GM12875 (cell line): ENCODE results near the gene PTPRM.

ENCODE experiments used
- H3K4me3 ChIP-seq: one replicate; pipeline ENCODE4 v1.5.1; 2011; ENCODE audit warnings: low read depth, low read length, control low read depth
- TF ChIP-seq, protein P1 (sequence below): IDR thresholded peaks from 2 replicates; pipeline ENCODE4 v1.5.1; 2011; ENCODE audit warnings: low read depth, mild to moderate bottlenecking, control low read depth, inconsistent platforms, low read length, moderate library complexity, borderline replicate concordance; ENCODE audit not compliant: insufficient read depth

The PTPRM gene

DNA sequence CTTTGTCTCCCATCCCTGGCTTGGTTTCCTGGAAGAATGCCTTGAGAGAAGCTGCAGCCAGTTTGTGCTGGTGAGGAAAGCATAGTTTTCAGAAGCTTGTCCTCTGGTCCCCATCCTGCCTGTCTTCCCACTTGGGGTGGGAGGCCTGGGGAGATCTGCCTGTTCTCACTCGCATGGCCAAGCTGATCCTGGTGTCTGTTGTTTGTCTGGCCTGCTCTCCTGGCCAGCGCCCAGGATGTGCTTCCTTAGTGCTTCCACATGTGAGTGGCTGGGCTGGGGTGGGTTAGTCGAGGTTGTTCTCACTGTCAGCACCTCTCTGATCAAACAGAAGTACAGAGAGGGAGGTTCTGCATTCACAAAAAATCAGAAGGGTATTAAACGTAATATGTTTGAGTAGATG lies 49.5 kb downstream of the PTPRM start:
- no peak overlapping the region for H3K4me3 ChIP-seq
- TF ChIP-seq, protein P1, sequence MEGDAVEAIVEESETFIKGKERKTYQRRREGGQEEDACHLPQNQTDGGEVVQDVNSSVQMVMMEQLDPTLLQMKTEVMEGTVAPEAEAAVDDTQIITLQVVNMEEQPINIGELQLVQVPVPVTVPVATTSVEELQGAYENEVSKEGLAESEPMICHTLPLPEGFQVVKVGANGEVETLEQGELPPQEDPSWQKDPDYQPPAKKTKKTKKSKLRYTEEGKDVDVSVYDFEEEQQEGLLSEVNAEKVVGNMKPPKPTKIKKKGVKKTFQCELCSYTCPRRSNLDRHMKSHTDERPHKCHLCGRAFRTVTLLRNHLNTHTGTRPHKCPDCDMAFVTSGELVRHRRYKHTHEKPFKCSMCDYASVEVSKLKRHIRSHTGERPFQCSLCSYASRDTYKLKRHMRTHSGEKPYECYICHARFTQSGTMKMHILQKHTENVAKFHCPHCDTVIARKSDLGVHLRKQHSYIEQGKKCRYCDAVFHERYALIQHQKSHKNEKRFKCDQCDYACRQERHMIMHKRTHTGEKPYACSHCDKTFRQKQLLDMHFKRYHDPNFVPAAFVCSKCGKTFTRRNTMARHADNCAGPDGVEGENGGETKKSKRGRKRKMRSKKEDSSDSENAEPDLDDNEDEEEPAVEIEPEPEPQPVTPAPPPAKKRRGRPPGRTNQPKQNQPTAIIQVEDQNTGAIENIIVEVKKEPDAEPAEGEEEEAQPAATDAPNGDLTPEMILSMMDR: no peak

DNA sequence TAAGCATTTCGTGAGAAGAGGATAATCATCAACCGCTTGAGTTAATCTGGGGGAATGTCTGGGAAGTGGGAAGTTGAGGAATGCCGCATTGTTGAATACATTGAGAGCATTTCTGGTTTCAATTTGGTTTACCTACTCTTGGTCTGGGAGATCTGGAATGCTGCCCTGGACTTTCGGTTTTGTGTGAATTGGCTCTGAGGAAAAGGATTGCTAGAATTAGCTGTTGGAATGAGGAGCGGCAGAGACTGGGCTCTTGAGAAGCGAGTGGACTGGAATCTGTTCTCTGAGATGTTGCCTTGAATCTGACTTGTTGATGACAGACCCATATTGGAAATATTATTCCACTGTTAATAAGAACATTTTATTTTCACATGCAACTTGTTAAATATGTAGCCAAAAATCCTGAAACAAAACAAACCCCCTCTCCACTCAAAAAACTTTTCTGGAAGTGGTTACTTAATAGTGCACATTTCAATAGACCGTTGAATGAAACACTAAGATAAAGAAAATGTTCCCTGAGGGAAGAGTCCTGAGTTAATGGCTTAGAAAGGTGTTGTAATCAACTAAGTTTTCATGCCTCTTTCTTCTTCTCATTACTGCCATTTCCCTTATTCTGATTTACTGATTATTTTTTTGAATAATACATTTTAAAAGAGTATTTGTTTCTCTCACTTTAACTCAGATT lies 50.8 kb downstream of the PTPRM start:
- no peak overlapping the region for H3K4me3 ChIP-seq
- TF ChIP-seq, protein P1: no peak

DNA sequence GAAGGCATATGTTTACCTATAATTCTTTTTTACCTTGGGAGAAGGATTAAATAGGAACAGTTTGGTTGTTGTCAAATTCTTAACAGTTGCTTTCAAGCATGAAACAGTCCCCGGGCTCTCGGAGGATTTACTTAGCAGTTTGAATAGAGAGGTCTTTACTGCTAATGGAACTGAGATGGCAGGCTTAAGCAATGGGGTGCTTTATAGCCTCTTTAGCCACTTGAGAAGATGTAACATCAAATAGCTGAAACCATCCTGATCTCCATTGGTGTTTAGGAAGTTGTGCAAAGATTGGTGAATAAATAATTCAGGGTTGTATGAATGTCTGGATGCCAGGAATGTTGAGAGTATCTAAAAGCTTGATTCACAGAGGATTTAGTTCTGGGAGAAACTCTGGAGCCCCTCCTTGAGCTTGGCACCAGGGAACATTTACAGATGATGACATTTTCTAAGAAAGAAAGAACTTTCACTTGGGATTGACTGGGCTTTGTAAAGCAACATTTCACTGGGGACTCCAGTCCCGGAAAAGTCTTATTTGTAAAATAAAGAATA lies 51.9 kb downstream of the PTPRM start:
- TF ChIP-seq, protein P1: no peak

DNA sequence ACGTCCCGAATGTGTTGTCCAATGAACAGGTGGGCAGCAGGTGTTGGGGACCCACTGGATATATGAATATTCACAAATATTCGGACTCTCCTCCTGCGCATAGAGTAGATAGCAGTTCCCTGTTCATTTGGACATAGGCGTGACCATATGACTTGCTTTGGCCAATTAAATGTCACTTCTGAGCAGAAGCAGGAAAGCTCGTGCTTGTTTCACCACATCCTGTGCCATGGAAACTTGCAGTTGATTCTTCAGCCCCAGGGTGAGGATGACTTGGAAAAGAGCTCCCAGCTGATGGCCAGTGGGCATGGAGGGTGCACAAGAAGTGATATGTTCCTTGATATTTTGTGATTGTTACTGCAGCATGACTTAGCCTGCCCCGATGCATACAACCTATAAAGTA lies 52.6 kb downstream of the PTPRM start:
- TF ChIP-seq, protein P1: no peak
- no peak overlapping the region for H3K4me3 ChIP-seq

More for the DNA sequence above, 51.9 kb downstream of the PTPRM start:
- H3K4me3 ChIP-seq: no peak overlapping the region

DNA sequence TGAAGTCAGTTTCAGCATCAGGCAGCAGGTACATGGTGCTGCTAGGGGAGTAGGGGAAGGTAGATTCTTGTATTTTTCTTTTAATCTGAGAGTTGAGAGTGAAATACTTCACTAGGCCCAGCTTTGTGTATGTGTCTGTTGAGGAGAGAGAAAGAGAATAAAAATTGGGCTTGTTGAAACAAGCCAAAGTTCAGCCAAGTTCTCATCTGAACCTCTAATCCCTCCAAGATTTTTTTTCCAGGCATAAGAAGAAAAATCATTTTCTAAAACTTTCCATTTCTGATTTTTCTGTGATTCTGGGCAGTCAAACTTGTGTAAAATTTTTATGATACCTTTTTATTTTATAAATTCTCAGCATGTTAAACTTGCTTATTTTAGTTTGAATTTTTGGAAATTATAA lies 55.6 kb downstream of the PTPRM start:
- H3K4me3 ChIP-seq: no peak overlapping the region
- TF ChIP-seq, protein P1: no peak

DNA sequence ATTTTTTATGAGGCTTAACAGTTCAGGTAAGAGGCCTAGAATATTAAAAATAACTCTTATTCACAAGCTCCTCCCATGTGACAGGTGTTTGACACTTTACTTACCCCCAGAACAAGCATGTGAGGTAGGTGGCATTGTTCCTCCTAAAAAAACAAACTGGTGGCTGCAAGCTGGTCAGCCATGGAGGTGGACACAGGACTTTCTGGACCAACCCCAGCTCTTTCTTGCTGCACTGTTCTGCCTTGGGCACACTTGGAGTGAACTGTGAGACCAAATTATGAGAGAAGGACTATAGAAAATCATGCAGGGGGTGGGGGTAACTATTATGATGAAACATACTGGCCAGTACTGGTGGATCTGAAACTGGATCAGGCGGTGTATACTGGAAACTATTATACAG lies 56.6 kb downstream of the PTPRM start:
- TF ChIP-seq, protein P1: no peak
- H3K4me3 ChIP-seq: no peak overlapping the region

DNA sequence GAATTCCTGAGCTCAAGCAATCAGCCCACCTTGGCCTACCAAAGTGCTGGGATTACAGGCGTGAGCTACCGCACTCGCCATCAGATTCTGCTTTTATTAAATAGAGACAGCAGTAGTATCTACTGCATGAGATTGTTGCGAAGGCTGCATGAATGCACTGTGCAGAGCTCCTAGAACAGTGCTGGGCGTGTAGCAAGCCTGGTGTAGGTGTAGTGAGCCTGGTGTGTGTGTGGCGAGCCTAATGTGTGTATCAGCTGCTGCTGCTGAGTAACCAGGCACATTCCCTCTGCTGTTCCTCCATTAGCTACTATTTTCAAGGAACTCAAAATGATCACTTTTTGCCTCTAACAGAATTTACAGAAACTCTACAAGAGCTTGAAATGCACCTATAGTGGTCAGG lies 57.6 kb downstream of the PTPRM start:
- TF ChIP-seq, protein P1: no peak
- H3K4me3 ChIP-seq: no peak overlapping the region
